Mononuclear cell (primary cell): Measurements from ENCODE around the gene RUNX1. TPM values are rescaled to one million over a fixed set of nuclear protein-coding genes. Genes with fewer than 3 reads are reported as not detected.
"Not testable (repeated sequence)": the region's sequence is repeated elsewhere in the genome, so short reads cannot be mapped to it uniquely, and the experiment has no call there.

Experiments used
- H3K27me3 ChIP-seq: 2 replicates; pipeline ENCODE4 v1.6.0; 2011; ENCODE audit warnings: low read length, control low read depth; ENCODE audit not compliant: insufficient read depth
- H3K4me1 ChIP-seq: 2 replicates; pipeline ENCODE4 v1.5.1; 2011; ENCODE audit warnings: mild to moderate bottlenecking, low read length, control low read depth; ENCODE audit not compliant: insufficient read depth
- H3K4me3 ChIP-seq: 2 replicates; pipeline ENCODE4 v1.5.1; 2011; ENCODE audit warnings: mild to moderate bottlenecking, low read length, moderate library complexity
- H3K9me3 ChIP-seq: 2 replicates; pipeline ENCODE4 v1.5.1; 2011; ENCODE audit warnings: low read depth, mild to moderate bottlenecking, control low read depth, low read length
- total RNA-seq: library from RNA; depleted of rRNA; stranded (reverse); fragments of >200 nt; gene quantifications from one replicate; pipeline ENCODE4 v1.2.3, GENCODE V29; 2012

Gene RUNX1
- total RNA-seq, 1 donor: 51.2 TPM

DNA sequence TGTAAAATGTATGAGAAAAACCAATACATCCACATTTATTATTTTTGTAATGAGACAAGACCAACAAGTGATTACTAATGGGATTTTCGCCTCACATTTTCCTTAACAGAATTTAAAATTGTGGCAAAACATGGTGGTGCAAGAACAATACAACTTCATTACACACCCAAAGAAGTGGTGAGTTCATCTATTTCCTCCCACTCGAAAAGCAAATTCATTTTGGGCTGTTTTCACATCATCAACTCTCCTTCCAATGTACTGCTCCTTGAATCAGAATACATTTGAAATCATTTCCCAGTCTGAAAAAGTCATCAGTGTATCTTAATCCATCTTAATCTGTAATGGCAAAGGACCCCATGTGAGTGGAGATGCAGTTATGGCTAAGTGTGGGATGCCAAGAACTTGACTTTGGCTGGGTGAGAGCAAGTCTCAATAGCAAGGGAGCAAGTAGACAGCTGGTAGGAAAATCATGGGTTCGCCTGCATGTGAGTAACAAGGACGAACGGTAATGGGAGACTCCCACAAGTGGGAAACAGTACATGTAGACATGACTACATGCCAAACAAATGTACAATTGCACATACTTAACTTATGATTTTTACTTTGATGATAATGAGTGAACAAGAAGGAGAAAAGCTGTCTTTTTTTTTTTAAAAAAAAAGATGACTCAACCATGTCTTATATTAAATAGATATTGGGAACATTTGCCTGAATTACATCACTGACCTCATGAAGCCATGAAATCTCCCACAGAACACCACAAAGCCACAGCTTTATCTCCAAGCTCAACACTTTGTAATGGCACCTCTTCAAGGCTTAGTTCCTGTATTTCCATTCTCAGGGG lies 46.0 kb downstream of the RUNX1 start:
- Histone ChIP-seq H3K4me3 (no peak overlapping the region), H3K4me1 (peaks cover 67% of the 10 kb centered on the region), H3K27me3 (no peaks in the 10 kb centered on the region), H3K9me3 (no peaks in the 10 kb centered on the region)

DNA sequence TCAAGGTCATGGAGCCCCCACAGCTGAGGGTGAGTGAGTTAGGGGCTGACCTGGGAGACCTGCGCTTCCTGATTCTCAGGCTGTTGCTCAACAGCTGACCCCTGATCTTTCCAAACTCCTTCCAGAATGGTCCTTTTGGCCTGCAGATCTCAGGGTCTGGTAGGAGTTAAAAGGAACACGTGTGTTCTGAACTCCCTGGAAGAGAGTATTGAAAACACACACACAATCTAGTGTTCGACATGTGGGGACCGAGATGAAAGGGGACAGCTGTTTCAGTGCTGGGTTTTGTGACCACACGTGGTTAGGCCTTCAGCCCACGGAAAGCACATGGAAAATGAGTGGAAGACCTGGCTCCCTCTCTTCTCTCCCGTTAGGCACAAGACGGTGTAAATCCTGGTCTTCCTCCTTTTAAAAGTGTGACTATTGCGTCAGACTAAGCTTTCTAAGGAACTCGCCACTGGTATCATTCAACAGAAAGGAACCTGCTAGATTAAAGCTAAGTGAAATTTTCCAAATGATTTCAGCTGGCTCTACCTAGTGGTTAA lies 49.6 kb downstream of the RUNX1 start:
- peaks cover 68% of the 10 kb centered on the region for H3K4me1 ChIP-seq
- H3K9me3 ChIP-seq: no peaks in the 10 kb centered on the region
- no peaks in the 10 kb centered on the region for H3K27me3 ChIP-seq
- H3K4me3 ChIP-seq: no peak overlapping the region

DNA sequence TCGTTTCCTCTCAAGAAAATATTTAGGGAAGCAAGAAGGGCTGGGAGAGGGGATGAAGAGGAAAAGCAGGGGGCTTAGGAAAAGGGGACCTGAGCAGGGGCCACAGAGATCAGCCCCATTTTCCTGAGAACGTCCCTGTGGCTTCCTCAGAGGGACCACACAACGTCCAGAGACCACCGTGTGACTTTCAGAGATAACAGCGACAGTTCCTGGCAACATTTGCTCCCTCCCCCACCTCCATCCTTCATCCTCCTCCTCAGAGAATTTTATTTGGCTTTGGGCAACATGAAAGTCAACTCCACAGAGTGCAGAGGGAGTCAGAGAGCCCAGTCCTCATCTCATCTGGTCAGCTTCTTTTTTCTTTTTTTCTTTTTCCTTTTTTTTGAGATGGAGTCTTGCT lies 50.9 kb downstream of the RUNX1 start:
- Histone ChIP-seq H3K27me3 (no peaks in the 10 kb centered on the region), H3K4me1 (peaks cover 65% of the 10 kb centered on the region), H3K9me3 (no peaks in the 10 kb centered on the region), H3K4me3 (no peak overlapping the region)

DNA sequence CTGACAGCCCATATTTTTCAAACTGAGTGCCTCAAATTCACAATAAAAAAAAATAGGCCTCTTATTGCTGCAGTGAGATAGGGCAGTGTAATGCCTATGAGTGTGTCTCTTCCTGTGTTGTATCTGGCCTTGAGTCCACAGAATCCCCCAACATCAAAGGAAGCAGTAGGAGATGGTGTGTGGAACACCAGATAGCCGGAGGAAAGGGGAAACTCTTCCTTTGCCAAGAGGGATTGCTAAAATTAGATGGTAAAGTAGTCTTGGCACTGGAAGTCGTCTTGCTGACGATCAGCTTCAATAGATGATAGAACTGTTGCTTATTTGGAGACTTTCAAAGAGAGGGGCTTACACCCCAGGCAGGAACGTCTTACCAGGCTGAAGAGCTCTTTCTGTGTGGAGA lies 51.8 kb downstream of the RUNX1 start:
- H3K9me3 ChIP-seq: no peaks in the 10 kb centered on the region

DNA sequence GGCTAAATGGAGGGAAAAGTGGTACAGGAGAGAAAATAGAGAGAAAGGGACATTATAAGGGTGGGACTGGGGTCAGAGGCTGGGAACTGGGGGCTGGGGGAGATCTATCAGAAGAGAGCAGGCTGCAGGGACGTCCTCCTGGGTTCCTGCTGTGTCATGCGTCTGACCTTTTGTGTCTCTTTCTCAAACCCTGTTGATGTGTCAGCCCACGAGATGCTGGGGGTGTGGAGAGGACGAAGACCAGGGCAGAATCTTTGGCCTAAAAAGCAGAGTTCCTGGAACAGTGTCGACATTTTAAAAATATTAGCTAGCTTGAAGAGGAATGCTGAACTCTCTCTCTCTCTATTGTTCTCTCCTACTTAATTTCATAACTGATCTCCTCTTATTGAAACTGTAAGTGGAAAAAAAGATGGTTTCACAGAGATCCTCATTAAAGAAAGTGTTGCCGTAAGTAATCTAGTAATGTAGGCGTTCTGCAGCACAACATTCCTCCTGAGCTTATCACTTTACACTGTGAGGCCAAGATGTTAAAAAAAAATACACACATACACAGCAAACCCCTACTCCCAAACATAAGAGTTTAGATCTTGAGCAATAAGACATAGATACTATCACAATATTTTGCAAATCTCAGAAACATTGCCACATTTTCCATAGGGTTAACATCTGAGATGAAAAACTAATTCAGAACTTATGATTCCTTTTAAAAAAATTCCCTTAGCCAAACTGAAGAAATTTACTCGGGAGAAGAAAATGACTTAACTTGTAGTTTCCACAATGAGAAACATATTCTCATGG lies 52.6 kb downstream of the RUNX1 start:
- Histone ChIP-seq H3K4me3 (no peak overlapping the region), H3K4me1 (peaks cover 70% of the 10 kb centered on the region), H3K27me3 (no peaks in the 10 kb centered on the region)

More for the DNA sequence above, 51.8 kb downstream of the RUNX1 start:
- Histone ChIP-seq H3K27me3 (no peaks in the 10 kb centered on the region), H3K4me3 (no peak overlapping the region), H3K4me1 (peaks cover 62% of the 10 kb centered on the region)

DNA sequence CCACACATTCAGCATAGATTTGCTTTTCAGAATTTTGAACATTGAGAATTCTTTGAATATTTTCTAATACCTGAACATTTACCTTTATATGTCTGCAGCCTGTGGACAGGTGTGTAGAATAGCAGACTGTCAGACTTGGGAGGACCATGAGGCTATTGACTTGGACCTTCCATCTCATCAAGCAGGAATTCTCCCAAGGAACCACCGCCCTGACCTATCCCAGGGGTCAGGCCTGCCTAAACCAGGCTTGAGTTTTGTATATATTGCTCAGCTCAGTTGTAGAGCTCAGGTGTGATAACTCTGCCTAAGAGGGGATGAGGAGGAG lies 53.2 kb downstream of the RUNX1 start:
- Histone ChIP-seq H3K4me1 (peaks cover 75% of the 10 kb centered on the region), H3K27me3 (no peaks in the 10 kb centered on the region), H3K4me3 (no peak overlapping the region), H3K9me3 (no peaks in the 10 kb centered on the region)

More for the DNA sequence above, 52.6 kb downstream of the RUNX1 start:
- no peaks in the 10 kb centered on the region for H3K9me3 ChIP-seq

DNA sequence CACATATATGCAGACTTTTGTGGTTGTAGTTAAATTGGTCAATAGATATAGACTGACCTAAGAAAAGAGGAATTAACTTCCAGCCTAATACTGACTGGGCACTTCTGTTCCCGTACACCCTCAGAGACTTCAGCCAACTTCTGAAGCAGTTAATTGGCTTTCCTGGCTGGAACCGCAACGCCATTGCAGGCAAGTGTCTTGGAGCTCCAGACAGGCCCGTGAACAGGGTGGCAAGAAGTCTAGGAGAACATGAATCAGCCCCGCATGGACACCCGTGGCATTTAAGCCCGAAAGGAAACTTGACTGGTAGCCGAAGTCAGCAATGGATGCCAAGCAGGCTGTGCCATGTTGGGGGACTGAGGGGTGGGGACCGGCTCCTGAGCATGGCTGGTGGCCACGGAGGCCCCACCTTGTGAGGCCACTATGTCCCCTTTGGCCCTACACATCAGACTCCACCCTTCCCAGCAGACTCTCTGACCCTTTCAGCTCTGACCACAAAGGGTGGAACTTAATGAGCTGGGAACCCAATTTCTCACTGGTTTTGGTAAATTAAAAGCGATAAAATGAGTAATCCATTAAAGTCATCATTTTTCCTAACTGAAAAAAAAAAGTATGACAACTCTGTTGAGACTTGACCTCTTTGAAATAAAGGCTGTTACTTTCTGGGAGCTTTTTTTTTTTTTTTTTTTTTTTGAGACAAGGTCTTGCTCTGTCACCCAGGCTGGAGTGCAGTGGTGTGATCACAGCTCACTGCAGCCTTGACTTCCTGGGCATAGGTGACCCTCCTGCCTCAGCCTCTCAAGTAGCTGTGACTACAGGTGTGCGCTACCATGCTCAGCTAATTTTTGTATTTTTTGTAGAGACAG lies 54.1 kb downstream of the RUNX1 start:
- Histone ChIP-seq H3K4me3 (no peak overlapping the region), H3K27me3 (no peaks in the 10 kb centered on the region), H3K4me1 (peaks cover 77% of the 10 kb centered on the region), H3K9me3 (no peaks in the 10 kb centered on the region)

DNA sequence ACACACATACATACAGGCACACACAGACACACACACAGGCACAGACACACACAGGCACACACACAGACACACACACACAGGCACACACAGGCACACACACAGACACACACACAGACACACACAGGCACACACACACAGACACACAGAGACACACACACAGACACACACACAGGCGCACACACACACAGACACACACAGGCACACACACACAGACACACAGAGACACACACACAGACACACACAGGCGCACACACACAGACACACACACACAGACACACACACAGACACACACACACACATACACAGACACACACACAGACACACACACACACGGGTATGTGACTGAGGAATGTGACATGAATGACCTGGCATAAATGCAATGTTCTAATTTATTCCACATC lies 55.6 kb downstream of the RUNX1 start:
- H3K4me3 ChIP-seq, H3K9me3 ChIP-seq, H3K27me3 ChIP-seq: not testable (repeated sequence)
- H3K4me1 ChIP-seq: peaks cover 76% of the 10 kb centered on the region

DNA sequence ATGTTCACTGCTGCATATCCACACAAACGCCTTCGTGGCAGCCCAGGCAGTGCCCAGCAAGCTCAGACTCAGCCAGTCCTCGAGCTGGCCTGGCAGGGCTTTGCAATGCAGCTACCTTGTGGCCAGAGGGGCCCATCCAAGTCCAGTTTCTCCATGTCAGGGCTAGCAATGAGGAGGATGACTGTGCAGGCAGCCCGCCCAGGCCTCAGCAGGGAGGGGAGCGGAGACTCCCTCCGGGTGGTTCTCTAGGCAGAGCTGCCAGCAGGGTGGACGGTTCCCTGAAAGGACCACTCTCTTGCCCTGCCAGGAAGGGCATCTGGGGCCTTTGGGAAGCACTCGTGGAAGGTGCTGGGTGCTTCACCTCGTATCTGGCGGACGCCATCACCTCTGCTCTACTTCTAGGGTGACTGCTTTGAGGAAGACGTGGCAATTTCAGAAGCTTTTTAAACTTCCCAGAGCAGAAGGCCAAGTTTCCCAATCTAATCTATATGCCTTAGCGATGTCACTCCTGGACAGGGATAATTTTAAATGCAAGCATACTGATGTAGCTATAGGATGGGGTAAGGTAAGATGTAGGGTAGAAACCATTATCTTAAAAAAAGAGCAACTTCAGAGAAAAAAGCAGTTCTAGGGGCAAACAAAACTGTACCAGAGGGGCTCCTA lies 56.2 kb downstream of the RUNX1 start:
- Histone ChIP-seq H3K4me3 (no peak overlapping the region), H3K9me3 (no peaks in the 10 kb centered on the region), H3K4me1 (peaks cover 76% of the 10 kb centered on the region), H3K27me3 (no peaks in the 10 kb centered on the region)

GRCh38 chr21:34992180-34992579 lies 56.9 kb downstream of the RUNX1 start:
- H3K4me3 ChIP-seq: no peak overlapping the region
- H3K4me1 ChIP-seq: peaks cover 76% of the 10 kb centered on the region
- no peaks in the 10 kb centered on the region for H3K27me3 ChIP-seq
- H3K9me3 ChIP-seq: no peaks in the 10 kb centered on the region

DNA sequence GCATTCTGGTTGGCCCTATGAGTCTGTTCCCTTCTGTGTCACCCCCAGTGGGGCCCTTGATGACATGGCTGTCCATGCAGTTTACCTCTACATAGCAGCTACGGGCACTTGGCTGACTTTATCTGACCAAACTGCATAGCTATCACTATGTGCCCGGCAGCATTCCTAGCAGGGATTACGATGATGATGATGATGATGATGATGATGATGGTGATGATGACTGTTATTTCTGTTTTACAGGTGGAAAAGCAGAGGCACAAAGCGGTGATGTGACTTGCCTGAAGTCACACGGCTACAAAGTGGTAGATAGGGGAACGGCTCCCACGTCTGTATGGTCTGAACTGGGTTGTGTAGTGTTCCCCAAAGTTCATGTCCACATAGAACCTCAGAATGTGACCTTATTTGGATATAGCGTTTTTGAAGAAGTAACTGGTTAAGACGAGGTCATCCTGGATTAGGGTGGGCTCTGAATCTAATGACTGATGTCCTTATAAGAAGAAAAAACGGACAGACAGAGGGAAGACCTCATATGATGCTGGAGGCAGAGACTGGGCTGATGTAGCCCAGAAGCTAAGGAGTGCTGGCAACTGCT lies 57.6 kb downstream of the RUNX1 start:
- no peaks in the 10 kb centered on the region for H3K27me3 ChIP-seq
- H3K4me1 ChIP-seq: peaks cover 76% of the 10 kb centered on the region
- H3K4me3 ChIP-seq: no peak overlapping the region
- no peaks in the 10 kb centered on the region for H3K9me3 ChIP-seq

DNA sequence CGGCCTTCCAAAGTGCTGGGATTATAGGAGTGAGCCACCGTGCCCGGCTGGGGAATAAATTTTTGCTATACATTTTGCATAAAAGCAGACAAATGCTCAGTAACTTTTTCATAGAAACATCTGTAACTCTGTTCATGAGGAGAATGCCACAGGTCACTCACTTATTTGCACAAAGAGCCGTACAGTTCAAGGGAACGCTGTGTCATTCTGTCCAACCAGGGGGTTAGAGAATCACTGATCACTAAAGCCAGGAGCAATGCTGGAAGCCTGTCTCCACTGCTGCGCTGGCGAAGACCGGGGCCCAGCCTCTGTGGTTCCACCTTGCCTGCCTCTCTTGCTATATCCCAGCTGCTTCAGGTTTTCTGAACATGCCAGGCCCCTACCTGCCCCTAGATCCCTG lies 58.3 kb downstream of the RUNX1 start:
- H3K9me3 ChIP-seq: no peaks in the 10 kb centered on the region
- H3K4me1 ChIP-seq: peaks cover 76% of the 10 kb centered on the region
- H3K27me3 ChIP-seq: no peaks in the 10 kb centered on the region
- H3K4me3 ChIP-seq: no peak overlapping the region

- Histone ChIP-seq H3K9me3 (no peaks in the 10 kb centered on the region), H3K4me3 (no peak overlapping the region), H3K4me1 (peaks cover 77% of the 10 kb centered on the region), H3K27me3 (no peaks in the 10 kb centered on the region)
Observed at GRCh38 chr21:34989337-34990151, 59.6 kb downstream of the RUNX1 start.
